Measurements from ENCODE around the gene CNTN4.

DNA sequence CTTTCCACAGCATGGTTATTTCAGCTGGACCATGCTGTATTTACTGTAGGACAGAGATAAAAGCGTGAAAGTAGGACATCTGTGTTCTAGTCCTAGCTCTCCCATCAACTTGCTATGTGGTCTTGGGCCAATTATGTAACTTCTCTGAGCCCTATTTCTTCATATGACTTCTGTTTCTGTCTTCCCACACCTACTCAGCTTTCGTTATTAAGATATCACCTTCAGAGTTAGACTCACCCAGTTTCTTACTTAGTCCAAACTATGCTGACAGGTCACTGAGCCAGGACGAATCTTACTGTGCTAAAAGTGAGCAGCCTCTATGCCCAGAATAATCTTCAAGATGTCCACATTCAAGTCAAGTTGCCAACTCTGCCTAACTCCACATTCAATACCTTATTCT, 727.8 kb downstream of the CNTN4 start:
- TF ChIP-seq, protein P1, sequence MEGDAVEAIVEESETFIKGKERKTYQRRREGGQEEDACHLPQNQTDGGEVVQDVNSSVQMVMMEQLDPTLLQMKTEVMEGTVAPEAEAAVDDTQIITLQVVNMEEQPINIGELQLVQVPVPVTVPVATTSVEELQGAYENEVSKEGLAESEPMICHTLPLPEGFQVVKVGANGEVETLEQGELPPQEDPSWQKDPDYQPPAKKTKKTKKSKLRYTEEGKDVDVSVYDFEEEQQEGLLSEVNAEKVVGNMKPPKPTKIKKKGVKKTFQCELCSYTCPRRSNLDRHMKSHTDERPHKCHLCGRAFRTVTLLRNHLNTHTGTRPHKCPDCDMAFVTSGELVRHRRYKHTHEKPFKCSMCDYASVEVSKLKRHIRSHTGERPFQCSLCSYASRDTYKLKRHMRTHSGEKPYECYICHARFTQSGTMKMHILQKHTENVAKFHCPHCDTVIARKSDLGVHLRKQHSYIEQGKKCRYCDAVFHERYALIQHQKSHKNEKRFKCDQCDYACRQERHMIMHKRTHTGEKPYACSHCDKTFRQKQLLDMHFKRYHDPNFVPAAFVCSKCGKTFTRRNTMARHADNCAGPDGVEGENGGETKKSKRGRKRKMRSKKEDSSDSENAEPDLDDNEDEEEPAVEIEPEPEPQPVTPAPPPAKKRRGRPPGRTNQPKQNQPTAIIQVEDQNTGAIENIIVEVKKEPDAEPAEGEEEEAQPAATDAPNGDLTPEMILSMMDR (IDR thresholded peaks at IDR 0.05; ENCODE audit: extremely low read depth in 1 of 2, insufficient read depth in 1 of 2, low read depth in 1 of 2, low read length in 2 of 2): no peak
- no peak for TF ChIP-seq EZH2 (IDR thresholded peaks at IDR 0.05; ENCODE audit: borderline replicate concordance, low read depth, low read length, severe bottlenecking)
- TF ChIP-seq POLR2AphosphoS5 (IDR thresholded peaks at IDR 0.05; ENCODE audit: insufficient read depth, low read depth, low read length): no peak
- TF ChIP-seq MYC (IDR thresholded peaks at IDR 0.05; ENCODE audit: low read depth, low read length): no peak
- TF ChIP-seq POLR2A (IDR thresholded peaks at IDR 0.05; ENCODE audit: low read depth, low read length): no peak
- TF ChIP-seq FOS (IDR thresholded peaks at IDR 0.05; ENCODE audit: borderline replicate concordance, insufficient read depth, low read length): no peak
- TF ChIP-seq, protein P2, sequence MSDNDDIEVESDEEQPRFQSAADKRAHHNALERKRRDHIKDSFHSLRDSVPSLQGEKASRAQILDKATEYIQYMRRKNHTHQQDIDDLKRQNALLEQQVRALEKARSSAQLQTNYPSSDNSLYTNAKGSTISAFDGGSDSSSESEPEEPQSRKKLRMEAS (IDR thresholded peaks at IDR 0.05; ENCODE audit: insufficient read depth, insufficient read length): no peak
- TF ChIP-seq GATA2 (IDR thresholded peaks at IDR 0.05; ENCODE audit: insufficient read depth, insufficient read length, low read depth, low read length): no peak
- TF ChIP-seq JUN (IDR thresholded peaks at IDR 0.05; ENCODE audit: borderline replicate concordance, insufficient read depth, insufficient read length, low read depth): no peak

Data from endothelial cell of umbilical vein (primary cell).